GM12874 (cell line): ENCODE data around the gene EGR4.

Experiments
- TF ChIP-seq, protein P1 (sequence below): IDR thresholded peaks from 2 replicates; pipeline ENCODE4 v1.5.1; 2011; ENCODE audit warnings: low read depth, mild to moderate bottlenecking, control low read depth, low read length, moderate library complexity; ENCODE audit not compliant: insufficient read depth

EGR4 gene

GRCh38 chr2:73297151-73297559, 3.8 kb upstream of the EGR4 start:
- TF ChIP-seq, protein P1, sequence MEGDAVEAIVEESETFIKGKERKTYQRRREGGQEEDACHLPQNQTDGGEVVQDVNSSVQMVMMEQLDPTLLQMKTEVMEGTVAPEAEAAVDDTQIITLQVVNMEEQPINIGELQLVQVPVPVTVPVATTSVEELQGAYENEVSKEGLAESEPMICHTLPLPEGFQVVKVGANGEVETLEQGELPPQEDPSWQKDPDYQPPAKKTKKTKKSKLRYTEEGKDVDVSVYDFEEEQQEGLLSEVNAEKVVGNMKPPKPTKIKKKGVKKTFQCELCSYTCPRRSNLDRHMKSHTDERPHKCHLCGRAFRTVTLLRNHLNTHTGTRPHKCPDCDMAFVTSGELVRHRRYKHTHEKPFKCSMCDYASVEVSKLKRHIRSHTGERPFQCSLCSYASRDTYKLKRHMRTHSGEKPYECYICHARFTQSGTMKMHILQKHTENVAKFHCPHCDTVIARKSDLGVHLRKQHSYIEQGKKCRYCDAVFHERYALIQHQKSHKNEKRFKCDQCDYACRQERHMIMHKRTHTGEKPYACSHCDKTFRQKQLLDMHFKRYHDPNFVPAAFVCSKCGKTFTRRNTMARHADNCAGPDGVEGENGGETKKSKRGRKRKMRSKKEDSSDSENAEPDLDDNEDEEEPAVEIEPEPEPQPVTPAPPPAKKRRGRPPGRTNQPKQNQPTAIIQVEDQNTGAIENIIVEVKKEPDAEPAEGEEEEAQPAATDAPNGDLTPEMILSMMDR, result no peak

- TF ChIP-seq, protein P1, result no peak
Measured at GRCh38 chr2:73295751-73296400, 2.5 kb upstream of the EGR4 start.

DNA sequence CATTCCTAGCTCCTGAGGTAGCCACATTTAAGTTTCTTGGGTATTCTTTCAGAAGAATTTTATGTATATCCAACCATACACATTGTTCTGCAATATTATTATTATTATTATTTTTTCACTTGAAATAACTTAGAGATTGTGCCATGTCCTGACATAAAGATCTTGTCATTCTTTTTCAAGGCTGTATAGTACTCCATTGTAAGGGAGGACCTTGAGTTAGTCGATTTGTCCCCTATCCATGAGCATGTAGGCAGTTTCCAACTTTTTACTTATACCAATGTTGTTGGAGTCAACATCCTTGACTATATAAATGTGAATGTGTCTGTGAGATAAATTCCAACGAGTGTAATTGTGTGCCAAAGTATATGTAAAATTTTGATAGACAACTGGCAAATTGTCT, 891 bp upstream of the EGR4 start:
- TF ChIP-seq, protein P1, result no peak

DNA sequence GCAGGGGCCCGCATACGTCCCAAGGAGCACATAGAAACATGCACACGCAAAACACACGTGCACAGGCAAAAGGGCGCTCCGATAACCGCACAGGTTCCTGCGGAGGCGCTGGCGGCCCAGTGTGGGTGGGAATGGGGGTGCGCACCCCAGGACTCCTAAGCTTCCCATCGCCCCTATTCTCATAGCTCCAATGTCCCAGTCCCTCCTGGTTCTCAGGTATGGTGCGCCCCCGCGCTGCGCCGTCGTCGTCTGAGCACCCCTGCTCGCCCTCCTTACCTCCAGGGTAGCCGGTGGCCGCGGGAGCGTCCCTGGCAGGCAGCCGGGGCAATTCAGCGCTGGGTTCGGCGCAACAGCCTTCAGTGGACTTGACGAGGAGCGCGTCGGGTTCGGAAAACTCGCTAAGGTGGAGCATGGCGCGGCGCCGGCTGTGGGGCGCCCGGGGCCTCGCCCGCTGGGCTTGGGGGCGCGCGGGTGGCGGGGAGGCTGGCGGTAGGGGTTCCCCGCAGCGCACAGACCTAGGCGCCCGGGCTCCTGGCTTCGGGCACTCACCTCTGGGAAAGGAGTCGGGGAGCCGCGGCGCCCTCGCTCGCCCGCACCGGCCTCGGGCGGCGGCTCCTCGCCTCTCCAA, 328 bp downstream of the EGR4 start:
- TF ChIP-seq, protein P1, result no peak

DNA sequence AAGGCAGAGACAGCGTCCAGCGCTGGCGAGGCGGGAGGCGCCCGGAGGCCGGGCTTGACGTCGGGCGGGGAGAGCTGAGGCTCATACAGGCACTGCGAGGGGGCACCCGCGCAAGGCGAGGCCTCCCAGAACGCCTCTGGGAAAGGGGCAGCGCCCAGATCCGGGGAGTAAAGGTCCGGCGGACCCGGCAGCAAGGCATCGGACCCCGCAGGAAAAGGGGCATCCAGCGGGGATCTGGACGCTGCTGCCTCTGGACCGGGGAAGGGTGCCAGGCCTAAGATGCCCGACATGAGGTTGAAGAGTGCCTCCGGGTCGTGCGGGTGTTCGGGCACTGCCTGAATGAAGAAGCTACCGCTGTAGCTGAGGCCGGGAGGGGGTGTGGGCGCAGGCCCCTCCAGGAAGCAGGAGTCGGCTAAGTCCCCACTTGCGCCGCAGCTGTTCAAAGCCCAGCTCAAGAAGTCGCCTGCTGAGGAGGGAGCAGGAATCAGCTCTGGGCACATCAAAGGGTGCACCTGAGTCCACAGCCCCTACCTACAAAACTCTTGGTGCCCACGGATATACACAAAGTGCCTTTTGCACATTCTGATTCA, 937 bp downstream of the EGR4 start:
- TF ChIP-seq, protein P1, result no peak

GRCh38 chr2:73291461-73292315, 1.7 kb downstream of the EGR4 start:
- TF ChIP-seq, protein P1, result no peak; the same call in 1 of the 2 replicates

GRCh38 chr2:73291093-73291460, 2.3 kb downstream of the EGR4 start:
- TF ChIP-seq, protein P1, result no peak
